H9 (cell line): ENCODE measurements around the gene PIN1. TPM values are rescaled to one million over a fixed set of nuclear protein-coding genes. Genes with fewer than 3 reads are reported as not detected.

Source experiments
- DNase-seq: peaks from one replicate; pipeline ENCODE4 v3.0.0-alpha.2; 2017
- H2AFZ ChIP-seq: one replicate; pipeline ENCODE4 v1.6.1; 2013; ENCODE audit warnings: mild to moderate bottlenecking, low read length, control low read depth, moderate library complexity
- H2AK5ac ChIP-seq: 2 replicates; pipeline ENCODE4 v1.6.1; 2013; ENCODE audit warnings: low read length, control low read depth, mixed read lengths; ENCODE audit not compliant: insufficient read length
- H2BK120ac ChIP-seq: one replicate; pipeline ENCODE4 v1.6.1; 2013; ENCODE audit warnings: low read depth, mild to moderate bottlenecking, low read length, control low read depth, inconsistent platforms; ENCODE audit not compliant: poor library complexity, severe bottlenecking
- H2BK12ac ChIP-seq: 2 replicates; pipeline ENCODE4 v1.6.1; 2013; ENCODE audit warnings: low read length, control low read depth, mixed read lengths, low read depth; ENCODE audit not compliant: insufficient read length
- H2BK15ac ChIP-seq: 2 replicates; pipeline ENCODE4 v1.6.1; 2013; ENCODE audit warnings: low read depth, low read length, control low read depth
- H2BK20ac ChIP-seq: one replicate; pipeline ENCODE4 v1.6.1; 2013; ENCODE audit warnings: low read depth, mild to moderate bottlenecking, low read length, control low read depth, inconsistent platforms; ENCODE audit not compliant: poor library complexity, severe bottlenecking
- H2BK5ac ChIP-seq: 2 replicates; pipeline ENCODE4 v1.6.1; 2013; ENCODE audit warnings: low read length, control low read depth, mixed read lengths; ENCODE audit not compliant: insufficient read length
- H3K14ac ChIP-seq: 2 replicates; pipeline ENCODE4 v1.6.1; 2013; ENCODE audit warnings: low read length, control low read depth; ENCODE audit not compliant: insufficient read depth
- H3K18ac ChIP-seq: 2 replicates; pipeline ENCODE4 v1.6.1; 2013; ENCODE audit warnings: low read depth, mild to moderate bottlenecking, mixed read lengths, low read length, control low read depth; ENCODE audit not compliant: insufficient read length
- H3K23ac ChIP-seq: 2 replicates; pipeline ENCODE4 v1.6.1; 2013; ENCODE audit warnings: low read length, control low read depth, mixed read lengths, low read depth; ENCODE audit not compliant: insufficient read length
- H3K23me2 ChIP-seq: 2 replicates; pipeline ENCODE4 v1.6.1; 2013; ENCODE audit warnings: low read depth, mild to moderate bottlenecking, mixed read lengths, low read length, control low read depth; ENCODE audit not compliant: insufficient read length, poor library complexity, severe bottlenecking
- H3K27ac ChIP-seq: 2 replicates; pipeline ENCODE4 v1.5.1; 2013; ENCODE audit warnings: low read length, control low read depth, mixed read lengths, low read depth; ENCODE audit not compliant: insufficient read length
- H3K27me3 ChIP-seq: 2 replicates; pipeline ENCODE4 v1.6.1; 2013; ENCODE audit warnings: low read length, control low read depth, inconsistent platforms; ENCODE audit not compliant: insufficient read depth
- H3K4ac ChIP-seq: 2 replicates; pipeline ENCODE4 v1.6.1; 2013; ENCODE audit warnings: low read depth, mild to moderate bottlenecking, control low read depth, inconsistent platforms, low read length, moderate library complexity
- H3K4me1 ChIP-seq: 2 replicates; pipeline ENCODE4 v1.6.1; 2013; ENCODE audit warnings: low read length, control low read depth, inconsistent platforms; ENCODE audit not compliant: insufficient read depth
- H3K4me2 ChIP-seq: 2 replicates; pipeline ENCODE4 v1.6.1; 2013; ENCODE audit warnings: low read length, control low read depth, mixed read lengths; ENCODE audit not compliant: insufficient read length, insufficient read depth
- H3K56ac ChIP-seq: 2 replicates; pipeline ENCODE4 v1.6.1; 2013; ENCODE audit warnings: low read depth, mild to moderate bottlenecking, mixed read lengths, low read length, control low read depth; ENCODE audit not compliant: insufficient read length
- H3K79me1 ChIP-seq: 2 replicates; pipeline ENCODE4 v1.6.1; 2013; ENCODE audit warnings: low read depth, mild to moderate bottlenecking, moderate library complexity, low read length, control low read depth, inconsistent platforms; ENCODE audit not compliant: insufficient read depth, poor library complexity, severe bottlenecking
- H3K79me2 ChIP-seq: 2 replicates; pipeline ENCODE4 v1.6.1; 2013; ENCODE audit warnings: low read length, control low read depth, inconsistent platforms; ENCODE audit not compliant: insufficient read depth
- H3K9ac ChIP-seq: 2 replicates; pipeline ENCODE4 v1.6.1; 2013; ENCODE audit warnings: low read length, control low read depth, mixed read lengths; ENCODE audit not compliant: insufficient read length; ENCODE audit errors: extremely low read depth
- H3K9me3 ChIP-seq: one replicate; pipeline ENCODE4 v1.6.1; 2013; ENCODE audit warnings: low read depth, low read length, inconsistent platforms; ENCODE audit not compliant: control insufficient read depth
- H3T11ph ChIP-seq: one replicate; pipeline ENCODE4 v1.6.1; 2013; ENCODE audit warnings: mild to moderate bottlenecking, low read length, control low read depth, inconsistent platforms
- H4K20me1 ChIP-seq: one replicate; pipeline ENCODE4 v1.6.1; 2013; ENCODE audit not compliant: control insufficient read depth, insufficient read length, insufficient read depth
- H4K5ac ChIP-seq: 2 replicates; pipeline ENCODE4 v1.6.1; 2013; ENCODE audit warnings: low read depth, mild to moderate bottlenecking, mixed read lengths, low read length, control low read depth; ENCODE audit not compliant: insufficient read length
- H4K8ac ChIP-seq: replicated peaks from 2 replicates; pipeline ENCODE4 v1.6.1; 2013; ENCODE audit warnings: low read length, control low read depth, mixed read lengths, low read depth; ENCODE audit not compliant: insufficient read length
- H4K91ac ChIP-seq: 2 replicates; pipeline ENCODE4 v1.6.1; 2013; ENCODE audit warnings: low read depth, mild to moderate bottlenecking, moderate library complexity, mixed read lengths, low read length, control low read depth; ENCODE audit not compliant: insufficient read length
- H3K27ac Mint-ChIP-seq, 3 experiments: 2 replicates in 2 of 3; 3 replicates in 1 of 3; pipeline ENCODE4 v1.8.0; 2020 to 2021; ENCODE audit warnings: mixed read lengths in 3 of 3, mild to moderate bottlenecking in 1 of 3, moderate library complexity in 1 of 3
- H3K27me3 Mint-ChIP-seq: 2 replicates; pipeline ENCODE4 v1.8.0; 2021; ENCODE audit warnings: low read depth, mild to moderate bottlenecking, moderate library complexity, mixed read lengths
- H3K36me3 Mint-ChIP-seq, 3 experiments: 2 replicates in 2 of 3; 3 replicates in 1 of 3; pipeline ENCODE4 v1.8.0; 2020 to 2021; ENCODE audit warnings: low read depth in 3 of 3, mixed read lengths in 3 of 3; ENCODE audit not compliant: insufficient read depth in 1 of 3
- H3K4me1 Mint-ChIP-seq, 2 experiments: 2 replicates each; pipeline ENCODE4 v1.8.0; 2020; ENCODE audit warnings: mixed read lengths in 2 of 2
- H3K4me3 Mint-ChIP-seq, 2 experiments: 2 replicates in 1 of 2; 3 replicates in 1 of 2; pipeline ENCODE4 v1.8.0; 2020 to 2021; ENCODE audit warnings: mild to moderate bottlenecking in 2 of 2, mixed read lengths in 2 of 2, moderate library complexity in 1 of 2
- H3K9me3 Mint-ChIP-seq, 2 experiments: 2 replicates in 1 of 2; 3 replicates in 1 of 2; pipeline ENCODE4 v1.8.0; 2020; ENCODE audit warnings: mild to moderate bottlenecking in 2 of 2, mixed read lengths in 2 of 2, moderate library complexity in 1 of 2
- WGBS: extraction: QIAGEN DNeasy Blood & Tissue Kit; methylation state at CpG from one replicate; pipeline ENCODE4 v1.1.7; 2013; ENCODE audit warnings: missing lambda C conversion rate, low lambda C conversion rate, mixed read lengths; ENCODE audit not compliant: insufficient read length; ENCODE audit errors: extremely low coverage; 5-methylcytosine and 5-hydroxymethylcytosine counted together
- total RNA-seq: library from RNA; stranded (reverse); gene quantifications from 2 replicates; pipeline ENCODE4 v1.2.1, GENCODE V29; 2021
- TF ChIP-seq, protein P1 (sequence below): fragments of 200-600 bp; sonication (generic); conservative IDR thresholded peaks from 3 replicates; pipeline ENCODE4 v1.8.0; 2021; ENCODE audit warnings: antibody characterized with exemption, mild to moderate bottlenecking

The PIN1 gene
- total RNA-seq, 1 experiment from 2014 or later = 110 TPM

DNA sequence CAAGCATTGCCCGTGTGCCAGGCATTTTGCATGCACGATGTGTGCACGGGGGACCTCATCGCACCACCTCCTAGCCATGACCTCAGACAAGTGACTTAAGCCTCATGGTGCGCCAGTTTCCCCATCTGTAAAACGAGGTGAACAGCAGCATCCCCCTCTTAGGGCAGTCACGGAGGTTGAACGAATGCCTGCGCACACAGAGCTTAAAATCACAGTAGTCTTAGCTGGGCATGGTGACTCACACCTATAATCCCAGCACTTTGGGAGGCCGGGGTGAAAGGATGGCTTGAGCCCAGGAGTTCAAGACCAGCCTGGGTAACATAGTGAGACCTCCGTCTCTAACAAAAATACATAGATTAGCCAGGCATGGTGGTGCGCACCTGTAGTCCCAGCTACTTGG lies 48.6 kb downstream of the PIN1 start:
- Histone ChIP-seq H4K91ac (no peak overlapping the region), H3K4me1 (no peaks in the 10 kb centered on the region), H3T11ph (no peak overlapping the region), H2BK15ac (no peak overlapping the region), H3K56ac (no peak overlapping the region), H2BK20ac (no peak overlapping the region), H2BK5ac (no peak overlapping the region), H3K4me2 (no peak overlapping the region), H2BK12ac (no peak overlapping the region), H3K79me1 (no peaks in the 10 kb centered on the region), H3K27me3 (no peaks in the 10 kb centered on the region), H2AK5ac (no peak overlapping the region), H3K23ac (no peak overlapping the region), H4K20me1 (no peaks in the 10 kb centered on the region), H3K14ac (no peak overlapping the region), H3K9me3 (no peaks in the 10 kb centered on the region), H3K23me2 (no peaks in the 10 kb centered on the region), H3K79me2 (no peaks in the 10 kb centered on the region), H4K5ac (no peak overlapping the region), H3K4ac (no peak overlapping the region), H4K8ac (no peak overlapping the region), H3K18ac (no peak overlapping the region), H3K27ac (no peak overlapping the region), H3K9ac (no peak overlapping the region), H2AFZ (no peak overlapping the region), H2BK120ac (no peak overlapping the region)
- Mint-ChIP-seq H3K27ac (peak overlapping the region; percentile 31 to 82 (median 70); a peak in 5 of 7 replicates), H3K27me3 (no peaks in the 10 kb centered on the region), H3K9me3 (no peaks in the 10 kb centered on the region), H3K36me3 (peaks cover 0 to 4% (median 4%) of the 10 kb centered on the region in 3 experiments; a peak in 4 of 7 replicates), H3K4me3 (no peak overlapping the region), H3K4me1 (peaks cover 8 to 10% of the 10 kb centered on the region in 2 experiments)
- no peak for DNase-seq
- TF ChIP-seq, protein P1, sequence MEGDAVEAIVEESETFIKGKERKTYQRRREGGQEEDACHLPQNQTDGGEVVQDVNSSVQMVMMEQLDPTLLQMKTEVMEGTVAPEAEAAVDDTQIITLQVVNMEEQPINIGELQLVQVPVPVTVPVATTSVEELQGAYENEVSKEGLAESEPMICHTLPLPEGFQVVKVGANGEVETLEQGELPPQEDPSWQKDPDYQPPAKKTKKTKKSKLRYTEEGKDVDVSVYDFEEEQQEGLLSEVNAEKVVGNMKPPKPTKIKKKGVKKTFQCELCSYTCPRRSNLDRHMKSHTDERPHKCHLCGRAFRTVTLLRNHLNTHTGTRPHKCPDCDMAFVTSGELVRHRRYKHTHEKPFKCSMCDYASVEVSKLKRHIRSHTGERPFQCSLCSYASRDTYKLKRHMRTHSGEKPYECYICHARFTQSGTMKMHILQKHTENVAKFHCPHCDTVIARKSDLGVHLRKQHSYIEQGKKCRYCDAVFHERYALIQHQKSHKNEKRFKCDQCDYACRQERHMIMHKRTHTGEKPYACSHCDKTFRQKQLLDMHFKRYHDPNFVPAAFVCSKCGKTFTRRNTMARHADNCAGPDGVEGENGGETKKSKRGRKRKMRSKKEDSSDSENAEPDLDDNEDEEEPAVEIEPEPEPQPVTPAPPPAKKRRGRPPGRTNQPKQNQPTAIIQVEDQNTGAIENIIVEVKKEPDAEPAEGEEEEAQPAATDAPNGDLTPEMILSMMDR = no peak
- WGBS = no CpG with 5 or more reads among the region's 12 CpGs
